Left cardiac atrium (tissue), 4 donors: ENCODE measurements around the gene ZDHHC4. TPM values are rescaled to one million over a fixed set of nuclear protein-coding genes. Genes with fewer than 3 reads are reported as not detected.

Source experiments
- ATAC-seq, 2 donors: fragments of 200-7000 bp; cut with Tn5 transposase; one replicate each; pipeline ENCODE4 v1.9.1; 2020; ENCODE audit warnings: mild to moderate bottlenecking in 2 of 2, moderate library complexity in 2 of 2
- DNase-seq: peaks from one replicate; pipeline ENCODE4 v3.0.0-alpha.2; 2020
- intact Hi-C, 2 donors: fragments of 100-400 bp; cut with DNase I; formaldehyde crosslinking; loops; one replicate each; pipeline versions ENCODE4 v1.14.1 to v1.15.1; 2022 to 2023
- total RNA-seq, 2 donors: library from RNA; stranded (reverse); fragmentation: NEBNext Ultra II Directional; extraction: Animal tissue kit (Norgen Biotek cat#: 25700); gene quantifications; one replicate each; pipeline ENCODE4 v1.2.1, GENCODE V29; 2021
- donor health status: DM: no; HTN: yes; CAD: no.
- donor health status: DM: no; HTN: yes; CAD: no; lungs with severe emphysema.
- donor health status: DM: yes; HTN: yes; CAD: no.
- donor health status: Dilated cardiomyopathy.

ZDHHC4 gene
- total RNA-seq, 2 donors from 2014 or later: 36.5 to 43.0 TPM

- ATAC-seq: peak; percentile 94 to 97
- intact Hi-C loops: no loop called here
Observed at GRCh38 chr7:6589829-6590644, 12.8 kb downstream of the ZDHHC4 start, which contains the start of gene INTS15. Gene INTS15 (plus strand): TSS chr7:6590021. CDS start chr7:6590284, 263 bp downstream.

GRCh38 chr7:6590645-6591110 lies 13.4 kb downstream of the ZDHHC4 start:
- intact Hi-C loops: no loop called here
- DNase-seq: no peak
- no peak for ATAC-seq

More at GRCh38 chr7:6589829-6590644, 12.8 kb downstream of the ZDHHC4 start, which contains the start of gene INTS15:
- peak; percentile 79 for DNase-seq

GRCh38 chr7:6600093-6600492 lies 22.8 kb downstream of the ZDHHC4 start:
- intact Hi-C loops: no loop called here
- ATAC-seq: no peak
- no peak for DNase-seq

- ATAC-seq: no peak
- intact Hi-C loops: no loop called here
- no peak for DNase-seq
Observed at GRCh38 chr7:6604458-6604857, 27.2 kb downstream of the ZDHHC4 start.

- no peak for DNase-seq
- ATAC-seq: peak; percentile 13 to 15
- intact Hi-C loops: no loop called here
Observed at GRCh38 chr7:6606866-6607583, 29.8 kb downstream of the ZDHHC4 start.

GRCh38 chr7:6607651-6608051 lies 30.4 kb downstream of the ZDHHC4 start:
- intact Hi-C loops: no loop called here
- ATAC-seq: no peak

GRCh38 chr7:6608081-6608480 lies 30.8 kb downstream of the ZDHHC4 start:
- no peak for ATAC-seq
- no peak for DNase-seq
- intact Hi-C loops: no loop called here

More at GRCh38 chr7:6607651-6608051, 30.4 kb downstream of the ZDHHC4 start:
- no peak for DNase-seq

- no peak for ATAC-seq
- DNase-seq: no peak
- intact Hi-C loops: no loop called here
Observed at GRCh38 chr7:6608794-6609193, 31.5 kb downstream of the ZDHHC4 start.

- intact Hi-C loops: no loop called here
- DNase-seq: no peak
- ATAC-seq: no peak
Observed at GRCh38 chr7:6612819-6613218, 35.6 kb downstream of the ZDHHC4 start.

- DNase-seq: no peak
- ATAC-seq: no peak
- intact Hi-C loops: no loop called here
Observed at GRCh38 chr7:6613706-6614105, 36.5 kb downstream of the ZDHHC4 start.

- intact Hi-C loops: no loop called here
- peak; percentile 38 for DNase-seq
- peak; percentile 50 to 82 for ATAC-seq
Observed at GRCh38 chr7:6614953-6615722, 37.9 kb downstream of the ZDHHC4 start, which contains the start of gene ZNF853. Gene ZNF853 (plus strand): TSS chr7:6615610. CDS start chr7:6616175, 565 bp downstream.

- ATAC-seq (peak; percentile 46 to 50), DNase-seq (peak; percentile 36)
- intact Hi-C loops: no loop called here
Observed at GRCh38 chr7:6615723-6616555, 38.7 kb downstream of the ZDHHC4 start.

- DNase-seq (no peak), ATAC-seq (no peak)
- intact Hi-C loops: no loop called here
Observed at GRCh38 chr7:6616854-6617643, 39.8 kb downstream of the ZDHHC4 start.

- ATAC-seq: no peak
- intact Hi-C loops: no loop called here
- no peak for DNase-seq
Observed at GRCh38 chr7:6618621-6619020, 41.4 kb downstream of the ZDHHC4 start.

- intact Hi-C loops: no loop called here
- DNase-seq: no peak
Observed at GRCh38 chr7:6619961-6620360, 42.7 kb downstream of the ZDHHC4 start.

GRCh38 chr7:6621195-6622133 lies 44.2 kb downstream of the ZDHHC4 start:
- no peak for ATAC-seq
- intact Hi-C loops: no loop called here
- no peak for DNase-seq

More at GRCh38 chr7:6619961-6620360, 42.7 kb downstream of the ZDHHC4 start:
- no peak for ATAC-seq
